ENCODE data around the gene TRABD2A. TPM values are rescaled to one million over a fixed set of nuclear protein-coding genes. Genes with fewer than 3 reads are reported as not detected.

The TRABD2A gene
- polyA plus RNA-seq, 1 donor (not counting 4 experiments of a cell fraction or from before 2014, with no cell fraction given): 0.54 TPM

- no peak for DNase-seq (ENCODE audit: low read depth, low spot score)
- no peaks in the 10 kb centered on the region for H4K20me1 ChIP-seq (ENCODE audit: control insufficient read depth, extremely low read depth, insufficient read depth, low read length)
- no peak overlapping the region for H3K9ac ChIP-seq (ENCODE audit: control insufficient read depth, extremely low read depth, insufficient read depth, low read length)
- TF ChIP-seq, protein P1, sequence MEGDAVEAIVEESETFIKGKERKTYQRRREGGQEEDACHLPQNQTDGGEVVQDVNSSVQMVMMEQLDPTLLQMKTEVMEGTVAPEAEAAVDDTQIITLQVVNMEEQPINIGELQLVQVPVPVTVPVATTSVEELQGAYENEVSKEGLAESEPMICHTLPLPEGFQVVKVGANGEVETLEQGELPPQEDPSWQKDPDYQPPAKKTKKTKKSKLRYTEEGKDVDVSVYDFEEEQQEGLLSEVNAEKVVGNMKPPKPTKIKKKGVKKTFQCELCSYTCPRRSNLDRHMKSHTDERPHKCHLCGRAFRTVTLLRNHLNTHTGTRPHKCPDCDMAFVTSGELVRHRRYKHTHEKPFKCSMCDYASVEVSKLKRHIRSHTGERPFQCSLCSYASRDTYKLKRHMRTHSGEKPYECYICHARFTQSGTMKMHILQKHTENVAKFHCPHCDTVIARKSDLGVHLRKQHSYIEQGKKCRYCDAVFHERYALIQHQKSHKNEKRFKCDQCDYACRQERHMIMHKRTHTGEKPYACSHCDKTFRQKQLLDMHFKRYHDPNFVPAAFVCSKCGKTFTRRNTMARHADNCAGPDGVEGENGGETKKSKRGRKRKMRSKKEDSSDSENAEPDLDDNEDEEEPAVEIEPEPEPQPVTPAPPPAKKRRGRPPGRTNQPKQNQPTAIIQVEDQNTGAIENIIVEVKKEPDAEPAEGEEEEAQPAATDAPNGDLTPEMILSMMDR (optimal IDR thresholded peaks at IDR 0.05 in 1 of 3, IDR thresholded peaks at IDR 0.05 in 1 of 3, conservative IDR thresholded peaks at IDR 0.05 in 1 of 3; ENCODE audit: extremely low read depth in 1 of 3, insufficient read depth in 2 of 3, low read length in 3 of 3): no peak
- TF ChIP-seq EZH2 (IDR thresholded peaks at IDR 0.05; ENCODE audit: low read length): no peak
- H3K27ac ChIP-seq (ENCODE audit: control insufficient read depth, insufficient read depth, low read length): no peak overlapping the region
- no peaks in the 10 kb centered on the region for H3K9me1 ChIP-seq (ENCODE audit: control insufficient read depth, extremely low read depth, insufficient read depth, low read length)
- H3K4me2 ChIP-seq (ENCODE audit: control insufficient read depth, extremely low read depth, insufficient read depth, low read depth, low read length): peak overlapping the region; percentile 25
- no peaks in the 10 kb centered on the region for H3K36me3 ChIP-seq (ENCODE audit: control insufficient read depth in 2 of 2, extremely low read depth in 1 of 2, insufficient read depth in 2 of 2, low read length in 2 of 2)
- no peaks in the 10 kb centered on the region for H3K27me3 ChIP-seq (ENCODE audit: control insufficient read depth, extremely low read depth, insufficient read depth, low read length)
- H3K79me2 ChIP-seq (ENCODE audit: control insufficient read depth, insufficient read depth, low read length): no peaks in the 10 kb centered on the region
- H2AFZ ChIP-seq (ENCODE audit: control insufficient read depth, low read length): peak overlapping the region; percentile 28
- H3K4me1 ChIP-seq (ENCODE audit: control insufficient read depth, extremely low read depth, insufficient read depth, low read length): peaks cover 25% of the 10 kb centered on the region
- H3K9me3 ChIP-seq (ENCODE audit: control insufficient read depth, low read depth, low read length): no peaks in the 10 kb centered on the region
- dilution Hi-C loops (cut with MboI; ENCODE audit: extremely low pct_ligation_motif_present, low sequenced_read_pairs): no loop called here
- FAIRE-seq: peak; percentile 67
- no peak overlapping the region for H3K4me3 ChIP-seq (ENCODE audit: control insufficient read depth in 2 of 3, extremely low read depth in 1 of 3, insufficient read depth in 2 of 3, low read depth in 1 of 3, low read length in 3 of 3)
Measured at GRCh38 chr2:84894131-84894586, 13.3 kb upstream of the TRABD2A start.

DNA sequence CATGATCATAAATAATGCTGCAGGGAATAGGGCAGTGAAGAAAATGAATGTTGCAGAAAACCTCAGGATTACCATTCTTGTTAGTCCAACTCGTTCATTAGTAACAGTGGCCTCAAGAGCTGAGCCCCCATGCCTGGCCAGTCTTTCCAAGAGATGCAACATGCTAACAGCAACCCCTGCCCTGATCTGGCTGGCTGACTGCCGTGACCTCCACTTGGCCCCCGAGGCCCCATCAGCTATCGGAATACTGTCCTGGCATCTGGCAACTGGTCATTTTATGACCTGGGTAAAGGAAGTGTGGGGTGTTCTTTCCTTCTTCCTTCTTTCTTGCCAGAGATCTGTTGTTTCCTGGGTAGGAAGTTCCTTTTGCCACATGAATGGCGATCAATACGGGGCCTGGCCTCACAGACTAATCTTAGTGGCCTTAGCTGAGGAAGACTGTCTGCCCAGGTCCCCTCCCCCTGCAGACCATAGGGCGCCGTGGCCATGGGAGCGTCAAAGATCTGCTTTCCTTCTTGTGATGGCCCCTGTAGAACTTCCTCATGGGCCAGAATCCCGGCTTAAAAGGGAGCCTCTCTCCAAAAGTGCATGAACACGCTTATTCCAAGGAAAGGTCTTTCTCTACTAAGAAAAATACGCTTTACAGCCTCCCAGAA lies 10.6 kb upstream of the TRABD2A start:
- H3K27me3 ChIP-seq (ENCODE audit: control insufficient read depth, extremely low read depth, insufficient read depth, low read length): no peaks in the 10 kb centered on the region
- dilution Hi-C loops (cut with MboI; ENCODE audit: extremely low pct_ligation_motif_present, low sequenced_read_pairs): no loop called here
- no peak overlapping the region for H3K4me3 ChIP-seq (ENCODE audit: control insufficient read depth in 2 of 3, extremely low read depth in 1 of 3, insufficient read depth in 2 of 3, low read depth in 1 of 3, low read length in 3 of 3)
- H3K36me3 ChIP-seq (ENCODE audit: control insufficient read depth in 2 of 2, extremely low read depth in 1 of 2, insufficient read depth in 2 of 2, low read length in 2 of 2): no peaks in the 10 kb centered on the region
- DNase-seq (ENCODE audit: low read depth, low spot score) (no peak), FAIRE-seq (no peak)
- H3K27ac ChIP-seq (ENCODE audit: control insufficient read depth, insufficient read depth, low read length): no peak overlapping the region
- H3K9ac ChIP-seq (ENCODE audit: control insufficient read depth, extremely low read depth, insufficient read depth, low read length): no peak overlapping the region
- no peaks in the 10 kb centered on the region for H3K79me2 ChIP-seq (ENCODE audit: control insufficient read depth, insufficient read depth, low read length)
- no peaks in the 10 kb centered on the region for H3K9me3 ChIP-seq (ENCODE audit: control insufficient read depth, low read depth, low read length)
- H3K4me1 ChIP-seq (ENCODE audit: control insufficient read depth, extremely low read depth, insufficient read depth, low read length): peaks cover 17% of the 10 kb centered on the region
- H3K9me1 ChIP-seq (ENCODE audit: control insufficient read depth, extremely low read depth, insufficient read depth, low read length): no peaks in the 10 kb centered on the region
- H3K4me2 ChIP-seq (ENCODE audit: control insufficient read depth, extremely low read depth, insufficient read depth, low read depth, low read length): no peak overlapping the region
- no peak overlapping the region for H2AFZ ChIP-seq (ENCODE audit: control insufficient read depth, low read length)
- TF ChIP-seq, protein P1 (optimal IDR thresholded peaks at IDR 0.05 in 1 of 3, IDR thresholded peaks at IDR 0.05 in 1 of 3, conservative IDR thresholded peaks at IDR 0.05 in 1 of 3; ENCODE audit: extremely low read depth in 1 of 3, insufficient read depth in 2 of 3, low read length in 3 of 3): no peak
- H4K20me1 ChIP-seq (ENCODE audit: control insufficient read depth, extremely low read depth, insufficient read depth, low read length): no peaks in the 10 kb centered on the region

All from keratinocyte (primary cell).